ENCODE results near the gene GPC6.

GPC6 gene

GRCh38 chr13:94384231-94384905 is 1157.8 kb downstream of the GPC6 start:
- Histone ChIP-seq H3K27ac (ENCODE audit: low read depth, low read length, severe bottlenecking) (no peak overlapping the region), H3K4me1 (ENCODE audit: control insufficient read depth, insufficient read depth, low read length, poor library complexity, severe bottlenecking) (no peaks in the 10 kb centered on the region), H3K4me3 (ENCODE audit: extremely low read depth, insufficient read depth, low read length, poor library complexity, severe bottlenecking) (no peak overlapping the region), H3K36me3 (ENCODE audit: control insufficient read depth, insufficient read depth, low read length) (no peaks in the 10 kb centered on the region), H3K9me3 (ENCODE audit: control insufficient read depth, low read length) (no peaks in the 10 kb centered on the region)
- WGBS, 2 experiments (ENCODE audit: insufficient coverage in 2 of 2): 100% methylated on average over 1 to 2 of the region's 2 CpGs

GRCh38 chr13:94387047-94387446 is 1160.4 kb downstream of the GPC6 start:
- Histone ChIP-seq H3K4me3 (ENCODE audit: extremely low read depth, insufficient read depth, low read length, poor library complexity, severe bottlenecking) (no peak overlapping the region), H3K27ac (ENCODE audit: low read depth, low read length, severe bottlenecking) (no peak overlapping the region), H3K9me3 (ENCODE audit: control insufficient read depth, low read length) (no peaks in the 10 kb centered on the region), H3K36me3 (ENCODE audit: control insufficient read depth, insufficient read depth, low read length) (no peaks in the 10 kb centered on the region), H3K4me1 (ENCODE audit: control insufficient read depth, insufficient read depth, low read length, poor library complexity, severe bottlenecking) (no peaks in the 10 kb centered on the region)

DNA sequence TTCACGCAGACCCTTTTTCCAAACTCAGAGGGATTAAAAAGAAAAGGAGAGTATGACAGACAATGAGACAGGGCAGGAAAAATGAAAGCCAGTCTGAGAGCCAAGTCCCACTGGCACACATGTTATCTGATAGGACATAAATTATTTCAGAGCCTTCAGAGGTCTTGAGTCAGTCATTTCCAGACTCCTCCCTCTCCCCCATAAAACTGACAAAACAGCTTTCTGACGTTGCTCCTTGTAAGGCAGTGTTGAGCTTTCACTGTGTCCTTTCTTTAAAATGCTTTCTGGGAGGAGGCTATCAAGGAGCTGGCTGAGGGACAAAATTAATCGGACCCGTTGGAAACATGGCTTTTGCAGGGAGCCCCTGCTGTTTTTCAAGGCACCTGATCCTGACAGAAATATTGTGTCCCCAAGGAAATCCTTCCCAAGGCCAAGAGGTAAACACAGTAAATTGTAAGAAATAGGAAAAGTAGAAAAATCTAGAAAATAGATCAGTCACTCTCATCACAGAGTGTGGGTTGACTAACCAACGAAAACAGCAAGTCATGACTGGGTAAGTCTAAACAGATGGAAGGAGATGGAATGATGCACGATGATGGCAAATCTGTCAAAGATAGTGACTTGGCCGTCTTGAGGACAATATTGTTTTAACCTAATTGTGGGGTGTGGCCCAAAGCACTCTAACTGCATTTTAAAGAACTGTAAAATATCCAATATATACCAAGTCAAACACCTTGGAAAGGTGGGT is 1163.2 kb downstream of the GPC6 start:
- Histone ChIP-seq H3K4me3 (ENCODE audit: extremely low read depth, insufficient read depth, low read length, poor library complexity, severe bottlenecking) (no peak overlapping the region), H3K4me1 (ENCODE audit: control insufficient read depth, insufficient read depth, low read length, poor library complexity, severe bottlenecking) (no peaks in the 10 kb centered on the region), H3K27ac (ENCODE audit: low read depth, low read length, severe bottlenecking) (no peak overlapping the region), H3K9me3 (ENCODE audit: control insufficient read depth, low read length) (no peaks in the 10 kb centered on the region), H3K36me3 (ENCODE audit: control insufficient read depth, insufficient read depth, low read length) (no peaks in the 10 kb centered on the region)
- 89 to 96% methylated on average over 4 of the region's 7 CpGs for WGBS, 2 experiments (ENCODE audit: insufficient coverage in 2 of 2)

DNA sequence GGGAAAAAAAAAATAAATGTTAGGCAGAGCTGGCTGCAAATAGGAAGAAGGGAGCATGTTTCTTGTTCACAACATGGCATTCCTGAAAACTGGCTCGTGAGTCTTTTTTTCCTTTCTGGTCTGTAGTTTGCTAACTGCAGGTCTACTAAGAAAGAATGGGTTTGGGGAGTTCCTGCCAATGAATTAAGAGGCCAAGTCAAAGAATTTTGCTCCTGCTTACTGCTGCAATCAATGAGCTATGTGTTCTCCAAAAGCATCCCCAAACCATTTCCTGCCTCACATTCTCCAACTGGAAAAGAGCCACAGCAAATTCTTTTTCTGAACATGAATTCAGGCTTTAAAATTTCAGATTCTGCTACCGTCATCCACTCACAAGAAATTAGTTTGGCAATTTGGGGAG is 1164.3 kb downstream of the GPC6 start:
- Histone ChIP-seq H3K9me3 (ENCODE audit: control insufficient read depth, low read length) (no peaks in the 10 kb centered on the region), H3K27ac (ENCODE audit: low read depth, low read length, severe bottlenecking) (no peak overlapping the region), H3K36me3 (ENCODE audit: control insufficient read depth, insufficient read depth, low read length) (no peaks in the 10 kb centered on the region), H3K4me1 (ENCODE audit: control insufficient read depth, insufficient read depth, low read length, poor library complexity, severe bottlenecking) (no peaks in the 10 kb centered on the region), H3K4me3 (ENCODE audit: extremely low read depth, insufficient read depth, low read length, poor library complexity, severe bottlenecking) (no peak overlapping the region)
- 78 to 83% methylated on average over 1 to 2 of the region's 2 CpGs for WGBS, 2 experiments (ENCODE audit: insufficient coverage in 2 of 2)

GRCh38 chr13:94394723-94395122 is 1168.1 kb downstream of the GPC6 start:
- no peak overlapping the region for H3K27ac ChIP-seq (ENCODE audit: low read depth, low read length, severe bottlenecking)
- no peaks in the 10 kb centered on the region for H3K9me3 ChIP-seq (ENCODE audit: control insufficient read depth, low read length)
- no peak overlapping the region for H3K4me3 ChIP-seq (ENCODE audit: extremely low read depth, insufficient read depth, low read length, poor library complexity, severe bottlenecking)
- WGBS, 2 experiments (ENCODE audit: insufficient coverage in 2 of 2): 95 to 98% methylated on average over 4 of the region's 4 CpGs
- no peaks in the 10 kb centered on the region for H3K36me3 ChIP-seq (ENCODE audit: control insufficient read depth, insufficient read depth, low read length)
- H3K4me1 ChIP-seq (ENCODE audit: control insufficient read depth, insufficient read depth, low read length, poor library complexity, severe bottlenecking): no peaks in the 10 kb centered on the region

- WGBS, 2 experiments (ENCODE audit: insufficient coverage in 2 of 2): 93% methylated on average over 2 to 5 of the region's 5 CpGs
- no peaks in the 10 kb centered on the region for H3K4me1 ChIP-seq (ENCODE audit: control insufficient read depth, insufficient read depth, low read length, poor library complexity, severe bottlenecking)
- no peaks in the 10 kb centered on the region for H3K9me3 ChIP-seq (ENCODE audit: control insufficient read depth, low read length)
- no peak overlapping the region for H3K27ac ChIP-seq (ENCODE audit: low read depth, low read length, severe bottlenecking)
- no peaks in the 10 kb centered on the region for H3K36me3 ChIP-seq (ENCODE audit: control insufficient read depth, insufficient read depth, low read length)
- H3K4me3 ChIP-seq (ENCODE audit: extremely low read depth, insufficient read depth, low read length, poor library complexity, severe bottlenecking): no peak overlapping the region
These were observed 1169.3 kb downstream of the GPC6 start for GRCh38 chr13:94395860-94396259.

DNA sequence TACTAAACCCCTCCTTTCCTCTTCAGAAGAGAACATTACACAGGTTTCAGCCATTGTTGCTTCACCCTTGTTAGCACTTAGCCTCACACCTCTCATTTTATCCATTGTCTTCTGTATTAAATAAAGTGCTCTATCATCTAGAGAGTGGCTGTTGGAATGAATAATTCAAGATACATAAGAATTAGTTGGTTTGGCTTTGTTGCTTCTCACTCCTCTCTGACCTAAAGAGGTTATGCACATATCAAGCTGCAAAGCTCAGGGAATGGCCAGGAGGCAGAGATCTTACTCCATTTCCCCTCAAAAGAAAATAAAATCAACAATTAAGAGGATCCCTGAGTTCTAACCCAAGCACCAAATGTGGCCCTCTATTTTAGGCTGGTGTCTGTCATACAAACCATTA is 1173.2 kb downstream of the GPC6 start:
- H3K4me1 ChIP-seq (ENCODE audit: control insufficient read depth, insufficient read depth, low read length, poor library complexity, severe bottlenecking): no peaks in the 10 kb centered on the region
- no peak overlapping the region for H3K4me3 ChIP-seq (ENCODE audit: extremely low read depth, insufficient read depth, low read length, poor library complexity, severe bottlenecking)
- no peak overlapping the region for H3K27ac ChIP-seq (ENCODE audit: low read depth, low read length, severe bottlenecking)
- H3K9me3 ChIP-seq (ENCODE audit: control insufficient read depth, low read length): no peaks in the 10 kb centered on the region
- H3K36me3 ChIP-seq (ENCODE audit: control insufficient read depth, insufficient read depth, low read length): no peaks in the 10 kb centered on the region

GRCh38 chr13:94400874-94401273 is 1174.3 kb downstream of the GPC6 start:
- H3K4me3 ChIP-seq (ENCODE audit: extremely low read depth, insufficient read depth, low read length, poor library complexity, severe bottlenecking): no peak overlapping the region
- 90 to 92% methylated on average over 2 to 3 of the region's 4 CpGs for WGBS, 2 experiments (ENCODE audit: insufficient coverage in 2 of 2)
- H3K36me3 ChIP-seq (ENCODE audit: control insufficient read depth, insufficient read depth, low read length): no peaks in the 10 kb centered on the region
- H3K27ac ChIP-seq (ENCODE audit: low read depth, low read length, severe bottlenecking): no peak overlapping the region
- no peaks in the 10 kb centered on the region for H3K9me3 ChIP-seq (ENCODE audit: control insufficient read depth, low read length)
- H3K4me1 ChIP-seq (ENCODE audit: control insufficient read depth, insufficient read depth, low read length, poor library complexity, severe bottlenecking): no peaks in the 10 kb centered on the region

- Histone ChIP-seq H3K9me3 (ENCODE audit: control insufficient read depth, low read length) (no peaks in the 10 kb centered on the region), H3K4me3 (ENCODE audit: extremely low read depth, insufficient read depth, low read length, poor library complexity, severe bottlenecking) (no peak overlapping the region), H3K36me3 (ENCODE audit: control insufficient read depth, insufficient read depth, low read length) (no peaks in the 10 kb centered on the region), H3K4me1 (ENCODE audit: control insufficient read depth, insufficient read depth, low read length, poor library complexity, severe bottlenecking) (no peaks in the 10 kb centered on the region), H3K27ac (ENCODE audit: low read depth, low read length, severe bottlenecking) (no peak overlapping the region)
- WGBS, 2 experiments (ENCODE audit: insufficient coverage in 2 of 2): 93 to 96% methylated on average over 5 to 6 of the region's 7 CpGs
These were observed 1181.9 kb downstream of the GPC6 start for GRCh38 chr13:94408314-94409036.

DNA sequence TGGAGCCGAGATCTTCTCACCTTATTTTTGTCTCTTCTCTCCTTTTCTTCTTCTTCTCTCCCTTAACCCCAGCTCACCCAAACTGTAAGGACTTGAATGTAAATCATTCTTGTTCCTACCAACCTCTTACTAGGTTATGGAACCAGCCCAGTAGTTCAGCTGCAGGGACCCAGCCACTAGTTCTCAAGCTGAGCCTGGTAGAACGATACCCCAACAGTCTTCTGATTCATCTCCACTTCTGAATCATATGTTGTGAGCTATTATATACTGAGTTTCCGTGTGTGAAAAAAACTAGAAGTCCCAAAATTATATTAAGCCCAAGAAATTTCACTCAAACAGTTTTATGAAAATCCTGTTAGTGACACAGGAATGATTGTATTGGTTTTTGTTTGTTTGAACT is 1185.1 kb downstream of the GPC6 start:
- Histone ChIP-seq H3K27ac (ENCODE audit: low read depth, low read length, severe bottlenecking) (no peak overlapping the region), H3K4me3 (ENCODE audit: extremely low read depth, insufficient read depth, low read length, poor library complexity, severe bottlenecking) (no peak overlapping the region), H3K36me3 (ENCODE audit: control insufficient read depth, insufficient read depth, low read length) (no peaks in the 10 kb centered on the region), H3K9me3 (ENCODE audit: control insufficient read depth, low read length) (no peaks in the 10 kb centered on the region), H3K4me1 (ENCODE audit: control insufficient read depth, insufficient read depth, low read length, poor library complexity, severe bottlenecking) (no peaks in the 10 kb centered on the region)
- 25 to 71% methylated on average over 1 of the region's 3 CpGs for WGBS, 2 experiments (ENCODE audit: insufficient coverage in 2 of 2)
